K562 (cell line): Measurements from ENCODE around the gene IL27RA. TPM values are rescaled to one million over a fixed set of nuclear protein-coding genes. Genes with fewer than 3 reads are reported as not detected.

Experiments
- BCOR ChIP-seq: fragments of 450-650 bp; IDR thresholded peaks from 2 replicates; pipeline ENCODE4 v1.6.1; 2016
- BRCA1 ChIP-seq, 2 experiments: fragments of 450-650 bp in 1 of 2; sonication (generic) in 1 of 2; formaldehyde crosslinking in 1 of 2; IDR thresholded peaks; 2 replicates each; pipeline versions ENCODE4 v1.5.0 to v1.6.1; 2017 to 2020; ENCODE audit warnings: mild to moderate bottlenecking in 1 of 2, missing genetic modification reagents in 1 of 2
- CC2D1A ChIP-seq: fragments of 450-650 bp; IDR thresholded peaks from 2 replicates; pipeline ENCODE4 v1.6.1; 2017; ENCODE audit warnings: mild to moderate bottlenecking
- ETV6 ChIP-seq, 3 experiments: fragments of 150-350 bp in 1 of 3; sonication (generic) in 1 of 3; formaldehyde crosslinking in 1 of 3; IDR thresholded peaks; 2 replicates each; pipeline versions ENCODE4 v1.6.1 to v1.8.0; 2014 to 2022; ENCODE audit warnings: borderline replicate concordance in 2 of 3, low read depth in 2 of 3, antibody characterized with exemption in 1 of 3, low read length in 1 of 3, mild to moderate bottlenecking in 1 of 3, missing genetic modification reagents in 1 of 3
- HSF4 ChIP-seq: fragments of 250-450 bp; sonication (Bioruptor Pico); IDR thresholded peaks from 2 replicates; pipeline ENCODE4 v2.1.2; 2022; ENCODE audit warnings: mild to moderate bottlenecking, moderate library complexity, borderline replicate concordance
- MEF2D ChIP-seq: conservative IDR thresholded peaks from 2 replicates; pipeline ENCODE4 v1.6.1; 2016; ENCODE audit warnings: low read depth, missing genetic modification characterization, missing compliant biosample characterization
- NR3C1 ChIP-seq: sonication (generic); formaldehyde crosslinking; IDR thresholded peaks from 2 replicates; pipeline ENCODE4 v1.8.1; 2022; ENCODE audit warnings: missing genetic modification reagents
- SIN3B ChIP-seq: fragments of 450-650 bp; IDR thresholded peaks from 2 replicates; pipeline ENCODE4 v1.6.1; 2017; ENCODE audit warnings: low read depth, mild to moderate bottlenecking, moderate library complexity
- TAF7 ChIP-seq: fragments of 450-650 bp; IDR thresholded peaks from 2 replicates; pipeline ENCODE4 v1.6.1; 2016; ENCODE audit warnings: missing genetic modification characterization, missing compliant biosample characterization
- U2AF1 ChIP-seq: fragments of 200-400 bp; formaldehyde crosslinking; optimal IDR thresholded peaks from 2 replicates; pipeline ENCODE3; 2017; ENCODE audit warnings: mild to moderate bottlenecking, low read depth, low read length, moderate library complexity
- ZFP30 ChIP-seq: fragments of 250-450 bp; sonication (Bioruptor Pico); IDR thresholded peaks from 2 replicates; pipeline ENCODE4 v1.8.0; 2022; ENCODE audit warnings: moderate library complexity, mild to moderate bottlenecking, inconsistent platforms, borderline replicate concordance
- ZNF217 ChIP-seq: sonication (generic); formaldehyde crosslinking; IDR thresholded peaks from 2 replicates; pipeline ENCODE4 v1.8.0; 2022; ENCODE audit warnings: mild to moderate bottlenecking, missing genetic modification reagents
- ZNF24 ChIP-seq: fragments of 450-650 bp; IDR thresholded peaks from 2 replicates; pipeline ENCODE4 v1.6.1; 2016
- polyA plus RNA-seq, 8 experiments: library from polyadenylated mRNA; depleted of rRNA in 4 of 8; stranded (reverse) in 5 of 8; unstranded in 3 of 8; fragments of >200 nt; fragmentation: Nextera tagmentation in 2 of 8; fragmentation: Illumina TruSeq in 1 of 8; extraction: Ambion mirVana in 2 of 8; extraction: Trizol in 1 of 8; gene quantifications; 2 replicates each; pipeline versions ENCODE4 v1.2.1 to v1.2.3, GENCODE V29; 2011 to 2014; ENCODE audit warnings: inconsistent platforms in 1 of 8, missing spikeins in 1 of 8
- total RNA-seq, 7 experiments: library from RNA; depleted of rRNA in 6 of 7; stranded (reverse); fragments of >200 nt in 6 of 7; fragmentation: Illumina TruSeq in 2 of 7; extraction: Trizol in 2 of 7; gene quantifications; 2 replicates each; pipeline versions ENCODE4 v1.2.1 to v1.2.3, GENCODE V29; 2011 to 2021; ENCODE audit warnings: low replicate concordance in 1 of 7
- TF ChIP-seq, protein P1 (sequence below): fragments of 250-450 bp; sonication (Bioruptor Pico); IDR thresholded peaks from 2 replicates; pipeline ENCODE4 v1.5.1; 2021; ENCODE audit warnings: mild to moderate bottlenecking
- TF ChIP-seq, protein P2 (sequence below): fragments of 150-350 bp; IDR thresholded peaks from 2 replicates; pipeline ENCODE4 v1.6.1; 2014; ENCODE audit warnings: low read depth, mild to moderate bottlenecking, low read length, borderline replicate concordance
- TF ChIP-seq, protein P3 (sequence below), 2 experiments: fragments of 450-650 bp; IDR thresholded peaks; 2 replicates each; pipeline ENCODE4 v1.6.1; 2016
- TF ChIP-seq, protein P4 (sequence below): fragments of 450-650 bp; formaldehyde crosslinking; conservative IDR thresholded peaks from 2 replicates; pipeline ENCODE4 v1.4.0; 2022; ENCODE audit warnings: mild to moderate bottlenecking, missing genetic modification characterization
- TF ChIP-seq, protein P5 (sequence below): sonication (generic); formaldehyde crosslinking; IDR thresholded peaks from 2 replicates; pipeline ENCODE4 v1.8.1; 2023; ENCODE audit warnings: mild to moderate bottlenecking, missing genetic modification reagents

The IL27RA gene
- total and polyA plus RNA-seq, 9 of the 15 experiments (the other 6 are each of a cell fraction or from before 2014, with no cell fraction given): 1.9 to 15.9 (median 12.0) TPM

DNA sequence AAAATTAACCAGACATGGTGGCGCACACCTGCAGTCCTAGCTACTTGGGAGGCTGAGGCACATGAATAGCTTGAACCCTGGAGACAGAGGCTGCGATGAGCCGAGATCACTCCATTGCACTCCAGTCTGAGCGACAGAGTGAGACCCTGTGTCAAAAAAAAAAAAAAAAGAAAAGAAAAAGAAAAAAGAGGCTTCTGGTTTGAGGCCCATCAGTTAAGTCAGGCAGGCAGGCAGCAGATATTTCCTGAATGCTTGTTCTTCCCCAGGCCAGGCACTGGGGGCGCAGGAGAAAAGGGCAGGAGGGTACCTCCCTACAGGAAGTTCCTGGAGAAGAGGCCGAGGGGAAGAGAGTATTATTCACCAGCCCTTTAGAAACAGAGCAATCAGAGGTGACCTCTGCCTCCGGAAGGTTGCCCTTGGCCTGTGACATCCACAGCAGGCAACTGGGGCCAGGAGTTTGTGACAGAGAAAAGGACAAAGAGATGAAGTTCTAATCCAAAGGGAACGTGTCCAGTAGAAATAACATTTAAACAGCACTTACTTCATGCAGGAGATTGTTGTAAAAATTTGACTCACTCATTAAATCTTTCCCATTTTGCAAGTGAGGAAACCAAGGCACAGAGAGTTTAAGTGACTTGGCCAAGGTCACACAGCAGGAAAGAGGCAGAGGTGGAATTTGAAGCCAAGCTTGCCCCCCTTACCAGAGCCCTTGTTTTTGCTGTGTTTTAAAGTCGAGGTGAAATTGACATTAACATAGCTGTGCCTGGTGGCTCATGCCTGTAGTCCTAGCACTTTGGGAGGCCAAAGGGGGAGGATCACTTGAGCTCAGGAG is 7.9 kb upstream of the IL27RA start (continued):
- TF ChIP-seq, protein P1, sequence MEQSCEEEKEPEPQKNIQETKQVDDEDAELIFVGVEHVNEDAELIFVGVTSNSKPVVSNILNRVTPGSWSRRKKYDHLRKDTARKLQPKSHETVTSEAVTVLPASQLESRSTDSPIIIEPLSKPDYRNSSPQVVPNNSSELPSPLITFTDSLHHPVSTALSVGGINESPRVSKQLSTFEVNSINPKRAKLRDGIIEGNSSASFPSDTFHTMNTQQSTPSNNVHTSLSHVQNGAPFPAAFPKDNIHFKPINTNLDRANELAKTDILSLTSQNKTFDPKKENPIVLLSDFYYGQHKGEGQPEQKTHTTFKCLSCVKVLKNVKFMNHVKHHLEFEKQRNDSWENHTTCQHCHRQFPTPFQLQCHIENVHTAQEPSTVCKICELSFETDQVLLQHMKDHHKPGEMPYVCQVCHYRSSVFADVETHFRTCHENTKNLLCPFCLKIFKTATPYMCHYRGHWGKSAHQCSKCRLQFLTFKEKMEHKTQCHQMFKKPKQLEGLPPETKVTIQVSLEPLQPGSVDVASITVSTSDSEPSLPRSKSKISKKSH (CRISPR knock-in tag): no peak
- TF ChIP-seq ETV6 (IDR thresholded peaks at IDR 0.05; ENCODE audit: borderline replicate concordance in 1 of 2, low read depth in 2 of 2, low read length in 1 of 2): no peak
- TF ChIP-seq ETV6 (CRISPR knock-in tag; IDR thresholded peaks at IDR 0.05; ENCODE audit: borderline replicate concordance): no peak
- TF ChIP-seq U2AF1: no peak
- 0 out of 2 replicates have a peak, but pooled peaks have one; percentile 9 for TF ChIP-seq ZNF24
- TF ChIP-seq, protein P2, sequence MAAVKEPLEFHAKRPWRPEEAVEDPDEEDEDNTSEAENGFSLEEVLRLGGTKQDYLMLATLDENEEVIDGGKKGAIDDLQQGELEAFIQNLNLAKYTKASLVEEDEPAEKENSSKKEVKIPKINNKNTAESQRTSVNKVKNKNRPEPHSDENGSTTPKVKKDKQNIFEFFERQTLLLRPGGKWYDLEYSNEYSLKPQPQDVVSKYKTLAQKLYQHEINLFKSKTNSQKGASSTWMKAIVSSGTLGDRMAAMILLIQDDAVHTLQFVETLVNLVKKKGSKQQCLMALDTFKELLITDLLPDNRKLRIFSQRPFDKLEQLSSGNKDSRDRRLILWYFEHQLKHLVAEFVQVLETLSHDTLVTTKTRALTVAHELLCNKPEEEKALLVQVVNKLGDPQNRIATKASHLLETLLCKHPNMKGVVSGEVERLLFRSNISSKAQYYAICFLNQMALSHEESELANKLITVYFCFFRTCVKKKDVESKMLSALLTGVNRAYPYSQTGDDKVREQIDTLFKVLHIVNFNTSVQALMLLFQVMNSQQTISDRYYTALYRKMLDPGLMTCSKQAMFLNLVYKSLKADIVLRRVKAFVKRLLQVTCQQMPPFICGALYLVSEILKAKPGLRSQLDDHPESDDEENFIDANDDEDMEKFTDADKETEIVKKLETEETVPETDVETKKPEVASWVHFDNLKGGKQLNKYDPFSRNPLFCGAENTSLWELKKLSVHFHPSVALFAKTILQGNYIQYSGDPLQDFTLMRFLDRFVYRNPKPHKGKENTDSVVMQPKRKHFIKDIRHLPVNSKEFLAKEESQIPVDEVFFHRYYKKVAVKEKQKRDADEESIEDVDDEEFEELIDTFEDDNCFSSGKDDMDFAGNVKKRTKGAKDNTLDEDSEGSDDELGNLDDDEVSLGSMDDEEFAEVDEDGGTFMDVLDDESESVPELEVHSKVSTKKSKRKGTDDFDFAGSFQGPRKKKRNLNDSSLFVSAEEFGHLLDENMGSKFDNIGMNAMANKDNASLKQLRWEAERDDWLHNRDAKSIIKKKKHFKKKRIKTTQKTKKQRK: no peak
- TF ChIP-seq BCOR: peak; percentile 96
- TF ChIP-seq CC2D1A: peak; percentile 68; the same call in 1 of the 2 replicates
- TF ChIP-seq, protein P3, sequence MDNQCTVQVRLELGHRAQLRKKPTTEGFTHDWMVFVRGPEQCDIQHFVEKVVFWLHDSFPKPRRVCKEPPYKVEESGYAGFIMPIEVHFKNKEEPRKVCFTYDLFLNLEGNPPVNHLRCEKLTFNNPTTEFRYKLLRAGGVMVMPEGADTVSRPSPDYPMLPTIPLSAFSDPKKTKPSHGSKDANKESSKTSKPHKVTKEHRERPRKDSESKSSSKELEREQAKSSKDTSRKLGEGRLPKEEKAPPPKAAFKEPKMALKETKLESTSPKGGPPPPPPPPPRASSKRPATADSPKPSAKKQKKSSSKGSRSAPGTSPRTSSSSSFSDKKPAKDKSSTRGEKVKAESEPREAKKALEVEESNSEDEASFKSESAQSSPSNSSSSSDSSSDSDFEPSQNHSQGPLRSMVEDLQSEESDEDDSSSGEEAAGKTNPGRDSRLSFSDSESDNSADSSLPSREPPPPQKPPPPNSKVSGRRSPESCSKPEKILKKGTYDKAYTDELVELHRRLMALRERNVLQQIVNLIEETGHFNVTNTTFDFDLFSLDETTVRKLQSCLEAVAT (IDR thresholded peaks at IDR 0.05): 0 out of 4 replicates have a peak, but pooled peaks of 1 of the 2 experiments have one; percentile 37
- TF ChIP-seq TAF7 (tag): no peak
- no peak for TF ChIP-seq ZFP30 (CRISPR knock-in tag)
- no peak for TF ChIP-seq SIN3B
- TF ChIP-seq ZNF217 (CRISPR knock-in tag): no peak
- TF ChIP-seq BRCA1 (IDR thresholded peaks at IDR 0.05): no peak
- TF ChIP-seq BRCA1 (CRISPR knock-in tag; IDR thresholded peaks at IDR 0.05): no peak
- TF ChIP-seq, protein P4, sequence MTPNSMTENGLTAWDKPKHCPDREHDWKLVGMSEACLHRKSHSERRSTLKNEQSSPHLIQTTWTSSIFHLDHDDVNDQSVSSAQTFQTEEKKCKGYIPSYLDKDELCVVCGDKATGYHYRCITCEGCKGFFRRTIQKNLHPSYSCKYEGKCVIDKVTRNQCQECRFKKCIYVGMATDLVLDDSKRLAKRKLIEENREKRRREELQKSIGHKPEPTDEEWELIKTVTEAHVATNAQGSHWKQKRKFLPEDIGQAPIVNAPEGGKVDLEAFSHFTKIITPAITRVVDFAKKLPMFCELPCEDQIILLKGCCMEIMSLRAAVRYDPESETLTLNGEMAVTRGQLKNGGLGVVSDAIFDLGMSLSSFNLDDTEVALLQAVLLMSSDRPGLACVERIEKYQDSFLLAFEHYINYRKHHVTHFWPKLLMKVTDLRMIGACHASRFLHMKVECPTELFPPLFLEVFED (CRISPR knock-in tag): no peak
- no peak for TF ChIP-seq HSF4 (CRISPR knock-in tag)
- no peak for TF ChIP-seq MEF2D (tag)
- TF ChIP-seq, protein P5, sequence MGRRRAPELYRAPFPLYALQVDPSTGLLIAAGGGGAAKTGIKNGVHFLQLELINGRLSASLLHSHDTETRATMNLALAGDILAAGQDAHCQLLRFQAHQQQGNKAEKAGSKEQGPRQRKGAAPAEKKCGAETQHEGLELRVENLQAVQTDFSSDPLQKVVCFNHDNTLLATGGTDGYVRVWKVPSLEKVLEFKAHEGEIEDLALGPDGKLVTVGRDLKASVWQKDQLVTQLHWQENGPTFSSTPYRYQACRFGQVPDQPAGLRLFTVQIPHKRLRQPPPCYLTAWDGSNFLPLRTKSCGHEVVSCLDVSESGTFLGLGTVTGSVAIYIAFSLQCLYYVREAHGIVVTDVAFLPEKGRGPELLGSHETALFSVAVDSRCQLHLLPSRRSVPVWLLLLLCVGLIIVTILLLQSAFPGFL (CRISPR knock-in tag): no peak
- TF ChIP-seq NR3C1: no peak
